Mesothelial cell of epicardium (in vitro differentiated cells): ENCODE measurements around the gene CAAP1. TPM values are rescaled to one million over a fixed set of nuclear protein-coding genes. Genes with fewer than 3 reads are reported as not detected.

Experiments
- DNase-seq, 2 experiments: peaks; one replicate each; pipeline ENCODE4 v3.0.0; 2021; ENCODE audit warnings: low spot score in 2 of 2; ENCODE audit not compliant: unreplicated experiment in 2 of 2
- H3K27ac Mint-ChIP-seq: 2 replicates; pipeline ENCODE4 v1.8.0; 2021; ENCODE audit warnings: mixed read lengths
- H3K27me3 Mint-ChIP-seq: 2 replicates; pipeline ENCODE4 v1.8.0; 2021; ENCODE audit warnings: low read depth, mixed read lengths
- H3K36me3 Mint-ChIP-seq: 2 replicates; pipeline ENCODE4 v1.8.0; 2021; ENCODE audit warnings: mixed read lengths
- H3K4me1 Mint-ChIP-seq: 2 replicates; pipeline ENCODE4 v1.8.0; 2021; ENCODE audit warnings: mixed read lengths
- H3K4me3 Mint-ChIP-seq: 2 replicates; pipeline ENCODE4 v1.8.0; 2021; ENCODE audit warnings: mild to moderate bottlenecking, moderate library complexity, mixed read lengths
- H3K9me3 Mint-ChIP-seq: 2 replicates; pipeline ENCODE4 v1.8.0; 2021; ENCODE audit warnings: mixed read lengths
- CTCF ChIP-seq: fragments of 200-600 bp; sonication (generic); IDR thresholded peaks from one replicate; pipeline ENCODE4 v1.5.0; 2021; ENCODE audit warnings: antibody characterized with exemption; ENCODE audit not compliant: unreplicated experiment
- total RNA-seq: library from RNA; stranded (reverse); gene quantifications from 3 replicates; pipeline ENCODE4 v1.2.1, GENCODE V29; 2021

CAAP1 gene
- total RNA-seq, 1 donor from 2014 or later = 18.7 TPM

GRCh38 chr9:26904070-26904469, 11.5 kb upstream of the CAAP1 start:
- Mint-ChIP-seq H3K27me3 (no peaks in the 10 kb centered on the region), H3K27ac (no peak overlapping the region), H3K4me3 (no peak overlapping the region), H3K9me3 (no peaks in the 10 kb centered on the region), H3K4me1 (no peaks in the 10 kb centered on the region), H3K36me3 (peaks cover 34% of the 10 kb centered on the region)
- no peak for TF ChIP-seq CTCF
- DNase-seq = no peak

- no peak for TF ChIP-seq CTCF
- peaks cover 10% of the 10 kb centered on the region for H3K4me1 Mint-ChIP-seq
- peaks cover 2% of the 10 kb centered on the region for H3K36me3 Mint-ChIP-seq
- H3K27me3 Mint-ChIP-seq = no peaks in the 10 kb centered on the region
- peak overlapping the region; percentile 100 for H3K27ac Mint-ChIP-seq
- H3K4me3 Mint-ChIP-seq = peak overlapping the region; percentile 99
- H3K9me3 Mint-ChIP-seq = peaks cover 7% of the 10 kb centered on the region
- DNase-seq = no peak
Measured at GRCh38 chr9:26893030-26893676, 551 bp upstream of the CAAP1 start.

GRCh38 chr9:26891726-26892125, 876 bp downstream of the CAAP1 start:
- H3K9me3 Mint-ChIP-seq = peaks cover 7% of the 10 kb centered on the region
- no peaks in the 10 kb centered on the region for H3K27me3 Mint-ChIP-seq
- peaks cover 2% of the 10 kb centered on the region for H3K36me3 Mint-ChIP-seq
- peak overlapping the region; percentile 99 for H3K4me3 Mint-ChIP-seq
- no peak for TF ChIP-seq CTCF
- no peak for DNase-seq
- peaks cover 10% of the 10 kb centered on the region for H3K4me1 Mint-ChIP-seq
- H3K27ac Mint-ChIP-seq = peak overlapping the region; percentile 100

- TF ChIP-seq CTCF = no peak
Measured at GRCh38 chr9:26888271-26888670, 4.3 kb downstream of the CAAP1 start.

GRCh38 chr9:26882154-26882553, 10.4 kb downstream of the CAAP1 start:
- DNase-seq = no peak
- no peak for TF ChIP-seq CTCF
- no peak overlapping the region for H3K27ac Mint-ChIP-seq
- H3K36me3 Mint-ChIP-seq = peaks cover 67% of the 10 kb centered on the region
- no peaks in the 10 kb centered on the region for H3K4me1 Mint-ChIP-seq
- H3K4me3 Mint-ChIP-seq = no peak overlapping the region
- H3K27me3 Mint-ChIP-seq = no peaks in the 10 kb centered on the region
- H3K9me3 Mint-ChIP-seq = peaks cover 30% of the 10 kb centered on the region

More at GRCh38 chr9:26888271-26888670, 4.3 kb downstream of the CAAP1 start:
- peaks cover 10% of the 10 kb centered on the region for H3K4me1 Mint-ChIP-seq
- no peak overlapping the region for H3K27ac Mint-ChIP-seq
- no peak for DNase-seq
- peaks cover 1% of the 10 kb centered on the region for H3K9me3 Mint-ChIP-seq
- H3K36me3 Mint-ChIP-seq = peaks cover 17% of the 10 kb centered on the region
- no peak overlapping the region for H3K4me3 Mint-ChIP-seq
- H3K27me3 Mint-ChIP-seq = no peaks in the 10 kb centered on the region
